Stimulated activated naive CD4-positive, alpha-beta T cell treated with Interleukin-2 at 50 U/mL for 16 hours (primary cell): ENCODE measurements around the gene LDLRAD1.
"Not testable (repeated sequence)": the region's sequence is repeated elsewhere in the genome, so short reads cannot be mapped to it uniquely, and the experiment has no call there.

ENCODE experiments used
- DNase-seq: peaks from one replicate; lab custom pipeline; 2025; lab: John Stamatoyannopoulos, UW

The LDLRAD1 gene

GRCh38 chr1:54016343-54017282 is 1.4 kb downstream of the LDLRAD1 start:
- no peak for DNase-seq

GRCh38 chr1:54014009-54014629 is 3.9 kb downstream of the LDLRAD1 start:
- DNase-seq, result no peak

GRCh38 chr1:54013393-54014008 is 4.5 kb downstream of the LDLRAD1 start:
- DNase-seq, result no peak

- DNase-seq, result no peak
These were observed 5.1 kb downstream of the LDLRAD1 start for GRCh38 chr1:54012863-54013262.

- DNase-seq, result no peak
These were observed 6.0 kb downstream of the LDLRAD1 start for GRCh38 chr1:54012008-54012325.

- DNase-seq, result no peak
These were observed 6.5 kb downstream of the LDLRAD1 start for GRCh38 chr1:54011316-54012007.

GRCh38 chr1:54010415-54011117 is 7.4 kb downstream of the LDLRAD1 start:
- no peak for DNase-seq

- DNase-seq, result no peak
These were observed 8.6 kb downstream of the LDLRAD1 start for GRCh38 chr1:54009406-54009805.

GRCh38 chr1:54008876-54009275 is 9.1 kb downstream of the LDLRAD1 start:
- no peak for DNase-seq

- no peak for DNase-seq
These were observed 10.4 kb downstream of the LDLRAD1 start for GRCh38 chr1:54007613-54008012.

- no peak for DNase-seq
These were observed 11.5 kb downstream of the LDLRAD1 start for GRCh38 chr1:54006508-54006907.

GRCh38 chr1:54004481-54005049 is 13.4 kb downstream of the LDLRAD1 start:
- no peak for DNase-seq

GRCh38 chr1:54003750-54004480 is 14.1 kb downstream of the LDLRAD1 start:
- not testable (repeated sequence) for DNase-seq

- no peak for DNase-seq
These were observed 14.7 kb downstream of the LDLRAD1 start for GRCh38 chr1:54003249-54003646.

- DNase-seq, result no peak
These were observed 15.3 kb downstream of the LDLRAD1 start for GRCh38 chr1:54002544-54003248.

GRCh38 chr1:54001591-54001990 is 16.4 kb downstream of the LDLRAD1 start:
- DNase-seq, result no peak

- DNase-seq, result no peak
These were observed 18.1 kb downstream of the LDLRAD1 start for GRCh38 chr1:53999920-54000319.

- no peak for DNase-seq
These were observed 19.8 kb downstream of the LDLRAD1 start for GRCh38 chr1:53998223-53998622.

GRCh38 chr1:53995683-53996082 is 22.3 kb downstream of the LDLRAD1 start:
- no peak for DNase-seq

GRCh38 chr1:53994516-53994915 is 23.5 kb downstream of the LDLRAD1 start:
- DNase-seq, result not testable (repeated sequence)
